Renal cortical epithelial cell (primary cell): ENCODE data around the gene CDH23. TPM values are rescaled to one million over a fixed set of nuclear protein-coding genes. Genes with fewer than 3 reads are reported as not detected.

Experiments used
- DNase-seq: peaks from one replicate; pipeline ENCODE4 v3.0.0-alpha.2; 2011; ENCODE audit warnings: low read depth
- total RNA-seq: library from RNA; depleted of rRNA; stranded (reverse); fragments of >200 nt; gene quantifications from 2 replicates; pipeline ENCODE4 v1.2.3, GENCODE V29; 2014

Gene CDH23
- total RNA-seq, 1 donor from 2014 or later = not detected

- no peak for DNase-seq
Observed at GRCh38 chr10:71684356-71685173, 287.8 kb downstream of the CDH23 start.

- DNase-seq = no peak
Observed at GRCh38 chr10:71685554-71686232, 289.0 kb downstream of the CDH23 start.

- no peak for DNase-seq
Observed at GRCh38 chr10:71687077-71687476, 290.4 kb downstream of the CDH23 start.

- DNase-seq = no peak
Observed at GRCh38 chr10:71687480-71687879, 290.8 kb downstream of the CDH23 start.

GRCh38 chr10:71688256-71688655 lies 291.5 kb downstream of the CDH23 start:
- DNase-seq = no peak

GRCh38 chr10:71690094-71690720 lies 293.5 kb downstream of the CDH23 start:
- no peak for DNase-seq

GRCh38 chr10:71691405-71691804 lies 294.7 kb downstream of the CDH23 start:
- DNase-seq = no peak

GRCh38 chr10:71692598-71693306 lies 296.0 kb downstream of the CDH23 start:
- no peak for DNase-seq

- DNase-seq = peak; percentile 51
Observed at GRCh38 chr10:71693377-71693776, 296.7 kb downstream of the CDH23 start.

GRCh38 chr10:71694039-71694501 lies 297.4 kb downstream of the CDH23 start:
- DNase-seq = no peak

- DNase-seq = no peak
Observed at GRCh38 chr10:71694567-71694968, 297.8 kb downstream of the CDH23 start.

- DNase-seq = no peak
Observed at GRCh38 chr10:71695502-71696476, 299.1 kb downstream of the CDH23 start.

GRCh38 chr10:71696628-71697326 lies 300.1 kb downstream of the CDH23 start:
- DNase-seq = no peak

- DNase-seq = no peak
Observed at GRCh38 chr10:71697938-71698709, 301.4 kb downstream of the CDH23 start.

GRCh38 chr10:71698737-71699136 lies 302.0 kb downstream of the CDH23 start:
- no peak for DNase-seq

GRCh38 chr10:71700731-71701368 lies 304.1 kb downstream of the CDH23 start:
- DNase-seq = no peak

GRCh38 chr10:71701496-71702132 lies 304.9 kb downstream of the CDH23 start:
- DNase-seq = no peak

- DNase-seq = no peak
Observed at GRCh38 chr10:71703577-71703976, 306.9 kb downstream of the CDH23 start.
